ENCODE results near the gene LCP2.

Gene LCP2

GRCh38 chr5:170294556-170294955 is 3.0 kb downstream of the LCP2 start:
- no peak for TF ChIP-seq CSDC2 (CRISPR knock-in tag; IDR thresholded peaks at IDR 0.05)
- no peak for TF ChIP-seq ZNF8 (CRISPR knock-in tag; IDR thresholded peaks at IDR 0.05)
- TF ChIP-seq, protein P1, sequence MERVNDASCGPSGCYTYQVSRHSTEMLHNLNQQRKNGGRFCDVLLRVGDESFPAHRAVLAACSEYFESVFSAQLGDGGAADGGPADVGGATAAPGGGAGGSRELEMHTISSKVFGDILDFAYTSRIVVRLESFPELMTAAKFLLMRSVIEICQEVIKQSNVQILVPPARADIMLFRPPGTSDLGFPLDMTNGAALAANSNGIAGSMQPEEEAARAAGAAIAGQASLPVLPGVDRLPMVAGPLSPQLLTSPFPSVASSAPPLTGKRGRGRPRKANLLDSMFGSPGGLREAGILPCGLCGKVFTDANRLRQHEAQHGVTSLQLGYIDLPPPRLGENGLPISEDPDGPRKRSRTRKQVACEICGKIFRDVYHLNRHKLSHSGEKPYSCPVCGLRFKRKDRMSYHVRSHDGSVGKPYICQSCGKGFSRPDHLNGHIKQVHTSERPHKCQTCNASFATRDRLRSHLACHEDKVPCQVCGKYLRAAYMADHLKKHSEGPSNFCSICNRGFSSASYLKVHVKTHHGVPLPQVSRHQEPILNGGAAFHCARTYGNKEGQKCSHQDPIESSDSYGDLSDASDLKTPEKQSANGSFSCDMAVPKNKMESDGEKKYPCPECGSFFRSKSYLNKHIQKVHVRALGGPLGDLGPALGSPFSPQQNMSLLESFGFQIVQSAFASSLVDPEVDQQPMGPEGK (CRISPR knock-in tag; IDR thresholded peaks at IDR 0.05; ENCODE audit: borderline replicate concordance): no peak
- TF ChIP-seq ZNF565 (CRISPR knock-in tag; conservative IDR thresholded peaks at IDR 0.05; ENCODE audit: low read depth): no peak
- TF ChIP-seq BACH2 (CRISPR knock-in tag; IDR thresholded peaks at IDR 0.05; ENCODE audit: borderline replicate concordance): no peak
- no peak for TF ChIP-seq ARNTL (CRISPR knock-in tag; IDR thresholded peaks at IDR 0.05; ENCODE audit: borderline replicate concordance, low read depth)
- no peak for TF ChIP-seq PPARA (CRISPR knock-in tag; IDR thresholded peaks at IDR 0.05; ENCODE audit: borderline replicate concordance)
- TF ChIP-seq, protein P2, sequence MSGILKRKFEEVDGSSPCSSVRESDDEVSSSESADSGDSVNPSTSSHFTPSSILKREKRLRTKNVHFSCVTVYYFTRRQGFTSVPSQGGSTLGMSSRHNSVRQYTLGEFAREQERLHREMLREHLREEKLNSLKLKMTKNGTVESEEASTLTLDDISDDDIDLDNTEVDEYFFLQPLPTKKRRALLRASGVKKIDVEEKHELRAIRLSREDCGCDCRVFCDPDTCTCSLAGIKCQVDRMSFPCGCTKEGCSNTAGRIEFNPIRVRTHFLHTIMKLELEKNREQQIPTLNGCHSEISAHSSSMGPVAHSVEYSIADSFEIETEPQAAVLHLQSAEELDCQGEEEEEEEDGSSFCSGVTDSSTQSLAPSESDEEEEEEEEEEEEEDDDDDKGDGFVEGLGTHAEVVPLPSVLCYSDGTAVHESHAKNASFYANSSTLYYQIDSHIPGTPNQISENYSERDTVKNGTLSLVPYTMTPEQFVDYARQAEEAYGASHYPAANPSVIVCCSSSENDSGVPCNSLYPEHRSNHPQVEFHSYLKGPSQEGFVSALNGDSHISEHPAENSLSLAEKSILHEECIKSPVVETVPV (CRISPR knock-in tag; IDR thresholded peaks at IDR 0.05): no peak
- ATAC-seq: no peak

DNA sequence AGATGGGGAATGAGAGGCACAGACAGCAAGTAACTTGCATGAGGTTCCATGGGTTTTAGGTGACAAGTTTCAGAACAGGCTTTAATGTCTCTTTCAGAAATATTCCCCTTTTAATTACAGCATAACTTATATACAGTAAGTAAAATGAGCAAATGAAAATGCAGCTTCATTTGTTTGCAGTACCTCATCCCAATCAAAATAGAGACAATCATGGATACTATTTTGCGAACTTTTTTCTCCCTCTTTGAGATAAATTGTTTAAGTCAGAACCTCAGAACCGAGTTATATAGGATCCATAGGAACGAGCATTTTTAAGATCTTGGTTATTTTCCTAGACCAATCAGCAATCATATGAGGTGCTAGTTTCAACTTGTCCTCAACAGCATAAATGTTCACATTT is 3.5 kb downstream of the LCP2 start:
- ATAC-seq: no peak
- TF ChIP-seq, protein P3, sequence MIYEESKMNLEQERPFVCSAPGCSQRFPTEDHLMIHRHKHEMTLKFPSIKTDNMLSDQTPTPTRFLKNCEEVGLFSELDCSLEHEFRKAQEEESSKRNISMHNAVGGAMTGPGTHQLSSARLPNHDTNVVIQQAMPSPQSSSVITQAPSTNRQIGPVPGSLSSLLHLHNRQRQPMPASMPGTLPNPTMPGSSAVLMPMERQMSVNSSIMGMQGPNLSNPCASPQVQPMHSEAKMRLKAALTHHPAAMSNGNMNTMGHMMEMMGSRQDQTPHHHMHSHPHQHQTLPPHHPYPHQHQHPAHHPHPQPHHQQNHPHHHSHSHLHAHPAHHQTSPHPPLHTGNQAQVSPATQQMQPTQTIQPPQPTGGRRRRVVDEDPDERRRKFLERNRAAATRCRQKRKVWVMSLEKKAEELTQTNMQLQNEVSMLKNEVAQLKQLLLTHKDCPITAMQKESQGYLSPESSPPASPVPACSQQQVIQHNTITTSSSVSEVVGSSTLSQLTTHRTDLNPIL (CRISPR knock-in tag; IDR thresholded peaks at IDR 0.05; ENCODE audit: low read depth): no peak
- TF ChIP-seq, protein P2 (CRISPR knock-in tag; IDR thresholded peaks at IDR 0.05): no peak
- TF ChIP-seq RARB (CRISPR knock-in tag; IDR thresholded peaks at IDR 0.05) (no peak), TCF4 (CRISPR knock-in tag; IDR thresholded peaks at IDR 0.05; ENCODE audit: borderline replicate concordance) (no peak), OSR1 (CRISPR knock-in tag; IDR thresholded peaks at IDR 0.05) (no peak)
- TF ChIP-seq, protein P1 (CRISPR knock-in tag; IDR thresholded peaks at IDR 0.05; ENCODE audit: borderline replicate concordance): no peak

DNA sequence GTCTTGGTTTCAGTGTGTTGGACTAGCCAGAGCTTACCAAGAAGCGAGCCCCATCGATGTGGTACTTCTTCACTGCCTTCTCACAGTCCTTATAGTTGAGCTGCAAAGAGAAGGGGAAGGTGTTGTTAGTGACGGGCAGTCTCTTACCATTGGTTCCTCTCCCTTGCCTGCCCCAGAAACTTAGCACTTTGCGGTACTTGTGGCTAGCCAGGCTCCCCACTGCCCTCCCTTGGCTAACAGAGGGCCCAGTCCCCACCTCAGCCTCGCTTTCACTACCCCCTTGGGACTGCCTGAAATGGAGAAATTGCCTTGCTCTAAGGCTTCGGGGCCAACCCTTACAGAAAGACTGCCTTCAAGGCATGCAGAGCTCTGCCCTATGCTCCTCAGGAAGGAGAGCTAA is 4.3 kb downstream of the LCP2 start:
- TF ChIP-seq ZNF70 (CRISPR knock-in tag; IDR thresholded peaks at IDR 0.05) (no peak), ZNF8 (CRISPR knock-in tag; IDR thresholded peaks at IDR 0.05) (no peak), RARB (CRISPR knock-in tag; IDR thresholded peaks at IDR 0.05) (no peak), TCF4 (CRISPR knock-in tag; IDR thresholded peaks at IDR 0.05; ENCODE audit: borderline replicate concordance) (no peak), PPARA (CRISPR knock-in tag; IDR thresholded peaks at IDR 0.05; ENCODE audit: borderline replicate concordance) (no peak), GLIS3 (CRISPR knock-in tag; IDR thresholded peaks at IDR 0.05) (no peak), ZFP30 (CRISPR knock-in tag; IDR thresholded peaks at IDR 0.05) (no peak), ZFP3 (CRISPR knock-in tag; IDR thresholded peaks at IDR 0.05) (no peak), ZC3H10 (CRISPR knock-in tag; IDR thresholded peaks at IDR 0.05) (no peak), ZNF565 (CRISPR knock-in tag; conservative IDR thresholded peaks at IDR 0.05; ENCODE audit: low read depth) (no peak), SNAI2 (CRISPR knock-in tag; IDR thresholded peaks at IDR 0.05) (no peak), BACH2 (CRISPR knock-in tag; IDR thresholded peaks at IDR 0.05; ENCODE audit: borderline replicate concordance) (no peak), ARNTL (CRISPR knock-in tag; IDR thresholded peaks at IDR 0.05; ENCODE audit: borderline replicate concordance, low read depth) (no peak), CSDC2 (CRISPR knock-in tag; IDR thresholded peaks at IDR 0.05) (no peak)
- TF ChIP-seq, protein P1 (CRISPR knock-in tag; IDR thresholded peaks at IDR 0.05; ENCODE audit: borderline replicate concordance): no peak
- TF ChIP-seq, protein P2 (CRISPR knock-in tag; IDR thresholded peaks at IDR 0.05): no peak
- TF ChIP-seq, protein P4, sequence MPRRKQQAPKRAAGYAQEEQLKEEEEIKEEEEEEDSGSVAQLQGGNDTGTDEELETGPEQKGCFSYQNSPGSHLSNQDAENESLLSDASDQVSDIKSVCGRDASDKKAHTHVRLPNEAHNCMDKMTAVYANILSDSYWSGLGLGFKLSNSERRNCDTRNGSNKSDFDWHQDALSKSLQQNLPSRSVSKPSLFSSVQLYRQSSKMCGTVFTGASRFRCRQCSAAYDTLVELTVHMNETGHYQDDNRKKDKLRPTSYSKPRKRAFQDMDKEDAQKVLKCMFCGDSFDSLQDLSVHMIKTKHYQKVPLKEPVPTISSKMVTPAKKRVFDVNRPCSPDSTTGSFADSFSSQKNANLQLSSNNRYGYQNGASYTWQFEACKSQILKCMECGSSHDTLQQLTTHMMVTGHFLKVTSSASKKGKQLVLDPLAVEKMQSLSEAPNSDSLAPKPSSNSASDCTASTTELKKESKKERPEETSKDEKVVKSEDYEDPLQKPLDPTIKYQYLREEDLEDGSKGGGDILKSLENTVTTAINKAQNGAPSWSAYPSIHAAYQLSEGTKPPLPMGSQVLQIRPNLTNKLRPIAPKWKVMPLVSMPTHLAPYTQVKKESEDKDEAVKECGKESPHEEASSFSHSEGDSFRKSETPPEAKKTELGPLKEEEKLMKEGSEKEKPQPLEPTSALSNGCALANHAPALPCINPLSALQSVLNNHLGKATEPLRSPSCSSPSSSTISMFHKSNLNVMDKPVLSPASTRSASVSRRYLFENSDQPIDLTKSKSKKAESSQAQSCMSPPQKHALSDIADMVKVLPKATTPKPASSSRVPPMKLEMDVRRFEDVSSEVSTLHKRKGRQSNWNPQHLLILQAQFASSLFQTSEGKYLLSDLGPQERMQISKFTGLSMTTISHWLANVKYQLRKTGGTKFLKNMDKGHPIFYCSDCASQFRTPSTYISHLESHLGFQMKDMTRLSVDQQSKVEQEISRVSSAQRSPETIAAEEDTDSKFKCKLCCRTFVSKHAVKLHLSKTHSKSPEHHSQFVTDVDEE (CRISPR knock-in tag; IDR thresholded peaks at IDR 0.05): no peak
- TF ChIP-seq, protein P5, sequence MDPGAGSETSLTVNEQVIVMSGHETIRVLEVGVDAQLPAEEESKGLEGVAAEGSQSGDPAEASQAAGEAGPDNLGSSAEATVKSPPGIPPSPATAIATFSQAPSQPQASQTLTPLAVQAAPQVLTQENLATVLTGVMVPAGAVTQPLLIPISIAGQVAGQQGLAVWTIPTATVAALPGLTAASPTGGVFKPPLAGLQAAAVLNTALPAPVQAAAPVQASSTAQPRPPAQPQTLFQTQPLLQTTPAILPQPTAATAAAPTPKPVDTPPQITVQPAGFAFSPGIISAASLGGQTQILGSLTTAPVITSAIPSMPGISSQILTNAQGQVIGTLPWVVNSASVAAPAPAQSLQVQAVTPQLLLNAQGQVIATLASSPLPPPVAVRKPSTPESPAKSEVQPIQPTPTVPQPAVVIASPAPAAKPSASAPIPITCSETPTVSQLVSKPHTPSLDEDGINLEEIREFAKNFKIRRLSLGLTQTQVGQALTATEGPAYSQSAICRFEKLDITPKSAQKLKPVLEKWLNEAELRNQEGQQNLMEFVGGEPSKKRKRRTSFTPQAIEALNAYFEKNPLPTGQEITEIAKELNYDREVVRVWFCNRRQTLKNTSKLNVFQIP (CRISPR knock-in tag; IDR thresholded peaks at IDR 0.05; ENCODE audit: borderline replicate concordance, low read depth): no peak
- no peak for ATAC-seq

Data from SK-N-SH treated with all-trans-retinoic acid at 6 μM for 48 hours (cell line).